AG09319 (cell line): ENCODE results near the gene NDC1.

Experiments
- DNase-seq: peaks from one replicate; pipeline ENCODE4 v3.0.0-alpha.2; 2010; ENCODE audit warnings: low read depth; ENCODE audit errors: extremely low read depth
- CTCF ChIP-seq: IDR thresholded peaks from 2 replicates; pipeline ENCODE4 v1.5.1; 2011; ENCODE audit warnings: low read depth, mild to moderate bottlenecking, inconsistent platforms, low read length, moderate library complexity

The NDC1 gene

DNA sequence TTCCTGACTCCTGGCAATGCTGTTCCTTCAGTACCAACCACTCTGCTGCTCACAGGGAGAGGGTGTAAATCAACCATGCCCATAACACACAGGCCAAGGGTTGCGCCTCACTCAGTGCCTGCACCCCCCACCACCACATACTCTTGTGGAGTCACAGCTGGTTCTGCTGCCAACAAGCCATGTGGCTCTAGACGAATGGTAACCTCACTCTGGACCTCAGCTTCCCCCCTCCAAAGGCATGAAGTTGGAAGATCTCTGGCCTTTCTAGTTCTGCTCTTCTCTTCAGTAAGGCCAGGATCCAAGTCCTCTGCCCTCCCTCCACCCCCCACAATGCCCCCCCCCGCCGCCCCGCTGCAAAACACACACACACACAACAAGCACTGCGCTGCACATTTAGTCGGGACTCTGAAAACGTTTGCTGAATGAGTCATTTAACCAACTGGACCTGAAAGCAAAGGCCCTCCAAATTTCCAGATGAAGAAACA, 97.4 kb downstream of the NDC1 start:
- no peak for TF ChIP-seq CTCF
- DNase-seq, result peak; percentile 27

DNA sequence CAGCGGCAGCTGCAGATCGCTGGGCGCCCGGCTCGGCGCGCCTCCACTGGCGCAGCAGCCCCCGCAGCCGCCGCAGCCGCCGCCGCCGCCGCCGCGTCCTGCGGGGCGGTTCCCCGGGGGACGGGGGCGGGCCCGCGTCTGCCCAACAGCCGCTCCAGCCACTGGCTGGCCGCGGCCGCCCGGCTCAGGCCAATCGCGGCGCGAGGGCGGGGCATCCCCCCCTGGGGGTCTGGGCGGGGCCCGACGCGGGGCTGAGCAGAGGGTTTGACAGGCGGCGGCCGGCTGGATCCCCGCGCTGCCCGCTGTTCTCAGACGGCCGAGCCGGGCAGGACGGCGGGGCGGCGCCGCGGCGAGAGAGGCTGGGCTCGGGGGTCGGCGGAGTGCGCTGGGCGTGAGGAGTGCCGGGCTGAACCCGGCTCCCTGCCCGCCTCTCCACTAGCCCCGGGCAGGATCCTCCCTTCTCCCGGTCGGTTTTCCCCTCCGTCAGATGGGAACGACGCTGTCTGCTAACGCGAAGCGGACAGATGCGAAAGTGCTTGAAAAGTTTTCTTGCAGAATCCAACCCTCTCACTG, 98.9 kb downstream of the NDC1 start, which contains the start of gene GLIS1:
GLIS1 (minus strand) TSS at position 56 of the 573 bp plus-strand sequence. CDS start 1,100 bp downstream, outside the sequence.
- TF ChIP-seq CTCF, result no peak
- DNase-seq, result peak; percentile 44

DNA sequence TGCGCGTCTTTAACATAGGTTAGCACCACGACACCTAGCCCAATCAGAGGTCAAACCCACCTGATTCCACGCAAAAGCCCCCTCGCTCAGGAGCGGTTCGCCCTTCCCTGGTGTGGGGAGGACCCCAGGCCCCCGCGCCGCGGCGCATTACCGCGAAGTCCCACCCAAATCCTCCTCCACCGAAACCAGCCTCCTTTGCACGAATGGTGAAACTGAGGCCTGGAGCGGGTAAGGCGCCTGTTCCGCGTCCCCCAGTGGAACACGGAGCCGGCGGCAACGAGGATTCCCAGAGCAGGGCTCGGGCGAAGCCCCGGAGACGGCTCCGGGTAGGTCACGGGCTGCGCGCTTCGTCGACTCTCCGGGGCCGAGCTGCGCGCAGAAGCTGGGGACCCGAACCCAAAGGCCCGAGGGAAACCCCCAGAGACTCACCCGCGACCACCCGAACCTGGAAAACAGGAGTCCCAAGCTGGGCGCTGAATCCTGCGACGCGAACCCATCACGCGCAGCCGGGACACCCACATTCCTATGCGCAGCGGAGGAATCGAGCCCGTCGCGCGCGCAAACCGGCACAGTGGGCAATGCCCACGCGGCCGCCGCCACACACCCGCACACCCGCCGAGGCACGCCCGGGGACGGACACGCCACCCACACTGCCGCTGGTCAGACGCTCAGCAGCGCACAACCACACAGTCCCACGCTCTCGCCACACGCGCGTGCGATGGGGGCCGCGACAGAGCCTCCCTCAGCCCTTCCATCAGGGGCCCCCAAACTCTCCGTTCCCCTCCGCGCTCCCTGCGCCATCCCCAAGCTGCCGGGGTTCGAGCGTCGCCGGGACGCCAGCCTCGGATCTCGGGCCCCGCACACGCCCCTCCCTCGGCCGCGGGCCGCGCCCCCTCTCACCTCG, 99.6 kb downstream of the NDC1 start:
- no peak for DNase-seq
- no peak for TF ChIP-seq CTCF

GRCh38 chr1:53737648-53738204, 100.4 kb downstream of the NDC1 start:
- no peak for TF ChIP-seq CTCF
- DNase-seq, result no peak

GRCh38 chr1:53736290-53736689, 101.8 kb downstream of the NDC1 start:
- no peak for TF ChIP-seq CTCF
- DNase-seq, result no peak

DNA sequence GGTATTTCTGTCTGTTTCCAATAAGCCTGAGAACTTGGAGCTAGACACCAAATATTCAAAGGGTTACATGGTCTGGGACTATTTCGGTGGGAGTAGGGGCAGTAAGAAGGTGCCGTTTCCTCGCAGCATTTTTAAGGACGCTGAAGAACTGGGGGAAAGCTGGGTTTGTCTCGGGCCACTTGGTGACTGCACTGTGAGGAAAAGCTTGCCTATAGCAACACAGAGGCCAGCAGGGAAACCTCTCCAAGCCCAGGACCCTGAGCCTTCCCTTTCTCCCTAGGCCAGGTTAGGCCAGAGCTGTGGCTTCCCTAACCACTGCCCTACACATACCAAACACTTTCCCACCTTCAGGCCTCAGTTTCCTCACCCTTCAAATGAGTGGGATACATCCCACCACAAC, 102.4 kb downstream of the NDC1 start:
- TF ChIP-seq CTCF, result no peak

GRCh38 chr1:53735261-53735660, 102.8 kb downstream of the NDC1 start:
- DNase-seq, result no peak
- no peak for TF ChIP-seq CTCF

More for the DNA sequence above, 102.4 kb downstream of the NDC1 start:
- DNase-seq, result no peak
